Heart left ventricle (tissue), 16 donors: ENCODE data around the gene NEDD4L. TPM values are rescaled to one million over a fixed set of nuclear protein-coding genes. Genes with fewer than 3 reads are reported as not detected.
A peak's percentile ranks its signal among the peaks of the same experiment; 100 is the strongest.

Experiments
- ATAC-seq, 4 donors: fragments of 200-7000 bp; cut with Tn5 transposase; one replicate each; pipeline ENCODE4 v1.9.1; 2020 to 2022; ENCODE audit warnings: moderate library complexity in 4 of 4, mild to moderate bottlenecking in 3 of 4, moderate number of reproducible peaks in 1 of 4
- DNase-seq, 5 donors: peaks; one replicate each; pipeline ENCODE4 v3.0.0-alpha.2; 2020
- H3K27ac ChIP-seq, 12 donors: fragments of 200-600 bp; sonication (generic) in 4 of 12; one replicate each; pipeline versions ENCODE4 v1.5.0 to v1.8.0; 2016 to 2022; ENCODE audit warnings: mild to moderate bottlenecking in 2 of 12
- H3K27me3 ChIP-seq, 9 donors: fragments of 200-600 bp; sonication (generic) in 2 of 9; one replicate each; pipeline versions ENCODE4 v1.5.1 to v1.8.0; 2016 to 2022; ENCODE audit warnings: mild to moderate bottlenecking in 3 of 9
- H3K36me3 ChIP-seq, 9 donors: fragments of 200-600 bp; sonication (generic) in 2 of 9; one replicate each; pipeline versions ENCODE4 v1.5.0 to v1.8.0; 2018 to 2022; ENCODE audit warnings: mild to moderate bottlenecking in 2 of 9
- H3K4me1 ChIP-seq, 12 donors: fragments of 200-600 bp; sonication (generic) in 4 of 12; one replicate each; pipeline versions ENCODE4 v1.5.0 to v1.8.0; 2016 to 2022; ENCODE audit warnings: mild to moderate bottlenecking in 3 of 12
- H3K4me3 ChIP-seq, 12 donors: fragments of 200-600 bp; sonication (generic) in 4 of 12; one replicate each; pipeline versions ENCODE4 v1.5.0 to v1.8.0; 2017 to 2022; ENCODE audit warnings: mild to moderate bottlenecking in 9 of 12, moderate library complexity in 4 of 12
- H3K9me3 ChIP-seq, 12 donors: fragments of 200-600 bp; sonication (generic) in 4 of 12; one replicate each; pipeline versions ENCODE4 v1.5.0 to v1.8.0; 2016 to 2022; ENCODE audit warnings: mild to moderate bottlenecking in 1 of 12
- CTCF ChIP-seq, 12 donors: fragments of 200-600 bp; sonication (generic) in 4 of 12; IDR thresholded peaks; one replicate each; pipeline versions ENCODE4 v1.5.0 to v1.8.0; 2018 to 2022; ENCODE audit warnings: antibody characterized with exemption in 12 of 12, mild to moderate bottlenecking in 5 of 12
- POLR2A ChIP-seq, 2 donors: fragments of 450-650 bp; IDR thresholded peaks; one replicate each; pipeline ENCODE4 v1.6.1; 2017; ENCODE audit warnings: antibody characterized with exemption in 2 of 2, mild to moderate bottlenecking in 2 of 2, moderate library complexity in 2 of 2
- WGBS, 4 donors: extraction: QIAGEN DNeasy Blood & Tissue Kit in 2 of 4; methylation state at CpG; one replicate each; pipeline versions ENCODE4 v1.1.5 to v1.1.7; 2013 to 2018; 5-methylcytosine and 5-hydroxymethylcytosine counted together
- intact Hi-C, 10 donors: fragments of 100-400 bp; cut with DNase I; formaldehyde crosslinking; loops; one replicate each; pipeline versions ENCODE4 v1.11.1 to v1.14.2; 2022
- polyA plus RNA-seq, 2 donors: library from polyadenylated mRNA; stranded (reverse); fragments of 200-250 nt; gene quantifications; one replicate each; pipeline ENCODE4 v1.2.3, GENCODE V29; 2013
- total RNA-seq, 9 donors: library from RNA; depleted of rRNA in 2 of 9; stranded (reverse); fragments of >200 nt in 2 of 9; fragmentation: NEBNext Ultra II Directional in 3 of 9; extraction: Animal tissue kit (Norgen Biotek cat#: 25700) in 3 of 9; gene quantifications; one replicate each; pipeline versions ENCODE4 v1.1.0 to v1.2.4, GENCODE V29; 2016 to 2023
- donor health status: ischemic (EF 13 %, LVEDD 7.1; RV severe dilation, severe dysfunction).
- donor health status: healthy with polysubstance abuse.
- donor health status: DM: no; HTN: yes; CAD: no.
- donor health status: DM: no; HTN: no; CAD: no.
- donor health status: ischemic (EF 25% LVEDD 6.9; RV normal size, moderate dysfunction).
- donor health status: ischemic (EF 25% LVEDD 5.7; RV mildly dilated, moderate dysfunction).
- donor health status: healthy.
- donor health status: DM: yes; HTN: yes; CAD: no.
- donor health status: ischemic (EF 35%, LVEDD 5.7; RV mildly dilated, moderate dysfunction).
- donor health status: nonischemic (EF 11% LVEDD 7.7; RV severe dilation, severe dysfunction).
- donor health status: DM: yes; HTN: yes; CAD: no.
- donor health status: PGD.
- donor health status: ischemic (EF 29% LVEDD 5.4; RV normal size, mild dysfunction).
- donor health status: nonischemic (EF 23%, LVEDD 6.1; RV moderate dilation, normal function).

The NEDD4L gene
- total and polyA plus RNA-seq, 11 donors: 14.7 to 64.1 (median 51.7) TPM

GRCh38 chr18:58335223-58335622 lies 291.2 kb downstream of the NEDD4L start:
- H3K9me3 ChIP-seq: no peaks in the 10 kb centered on the region
- H3K27ac ChIP-seq: no peak overlapping the region
- ATAC-seq (no peak), DNase-seq (no peak)
- 89 to 92% (median 91%) methylated on average over 11 of the region's 11 CpGs for WGBS, 4 donors
- peaks cover 0 to 26% (median 10%) of the 10 kb centered on the region in 12 donors for H3K4me1 ChIP-seq
- H3K27me3 ChIP-seq: no peaks in the 10 kb centered on the region
- no peak for TF ChIP-seq POLR2A (IDR thresholded peaks at IDR 0.05)
- TF ChIP-seq CTCF (IDR thresholded peaks at IDR 0.05): no peak
- no peak overlapping the region for H3K4me3 ChIP-seq
- H3K36me3 ChIP-seq: peaks cover 0 to 58% (median 16%) of the 10 kb centered on the region in 9 donors
- intact Hi-C loops: loop anchor here in 1 of 10 donors (10.0 kb wide), 1 partner anchor 290 kb away; the partner anchor contains the start of gene NEDD4L

DNA sequence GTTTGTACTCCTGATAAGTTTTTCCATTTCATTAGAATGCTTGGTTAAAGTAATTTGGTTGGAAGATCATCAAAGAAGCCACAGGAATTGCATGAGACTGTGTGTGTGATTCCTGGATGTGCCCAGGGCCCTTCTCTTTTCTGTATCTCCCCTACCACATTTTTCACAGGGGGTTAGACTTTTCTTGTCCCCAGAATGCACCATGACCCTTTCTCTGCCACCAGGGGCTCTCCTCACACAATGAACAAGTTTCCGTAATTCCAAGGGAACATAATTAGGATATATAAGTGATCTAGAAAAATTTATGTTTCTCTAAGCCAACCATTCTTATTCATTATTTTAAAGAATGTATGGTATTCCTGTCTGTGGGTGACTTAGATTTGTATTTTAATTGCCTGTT lies 291.8 kb downstream of the NEDD4L start:
- no peak for ATAC-seq
- Histone ChIP-seq H3K27me3 (no peaks in the 10 kb centered on the region), H3K36me3 (peaks cover 0 to 52% (median 13%) of the 10 kb centered on the region in 9 donors), H3K27ac (no peak overlapping the region), H3K4me3 (no peak overlapping the region), H3K9me3 (no peaks in the 10 kb centered on the region), H3K4me1 (peaks cover 0 to 26% (median 10%) of the 10 kb centered on the region in 12 donors)
- no peak for DNase-seq
- no peak for TF ChIP-seq POLR2A (IDR thresholded peaks at IDR 0.05)
- peak in 3 of 12 donors; percentile 8 to 20 (median 14) for TF ChIP-seq CTCF (IDR thresholded peaks at IDR 0.05)
- intact Hi-C loops: loop anchor here in 1 of 10 donors (10.0 kb wide), 1 partner anchor 291 kb away; the partner anchor contains the start of gene NEDD4L
- WGBS, 4 donors: 82 to 92% (median 86%) methylated on average over 1 of the region's 1 CpG

DNA sequence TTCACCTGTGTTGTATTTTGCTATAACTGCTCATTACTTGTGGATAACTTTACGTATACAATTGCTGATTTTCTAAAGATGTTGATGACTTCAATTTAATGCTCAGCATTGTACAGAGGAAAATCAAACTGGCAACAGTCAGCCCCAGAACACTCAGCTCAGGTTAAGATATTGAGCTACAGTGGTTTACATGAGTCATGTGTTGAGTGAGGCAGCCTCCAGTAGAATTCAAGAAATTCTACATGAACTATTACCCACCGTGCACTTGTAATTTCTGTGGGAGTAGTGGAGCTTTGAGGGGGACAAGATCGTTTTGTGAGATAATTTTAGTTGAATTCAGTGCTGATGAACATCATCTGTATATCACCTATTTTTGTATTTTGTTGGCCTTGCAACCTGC lies 292.6 kb downstream of the NEDD4L start:
- ATAC-seq: no peak
- intact Hi-C loops: loop anchor here in 1 of 10 donors (10.0 kb wide), 1 partner anchor 292 kb away; the partner anchor contains the start of gene NEDD4L

More for the DNA sequence above, 292.6 kb downstream of the NEDD4L start:
- Histone ChIP-seq H3K4me1 (peaks cover 0 to 26% (median 10%) of the 10 kb centered on the region in 12 donors), H3K27ac (peak overlapping the region in 4 of 12 donors; percentile 55 to 73 (median 63)), H3K36me3 (peaks cover 0 to 51% (median 6%) of the 10 kb centered on the region in 9 donors), H3K4me3 (no peak overlapping the region), H3K9me3 (no peaks in the 10 kb centered on the region), H3K27me3 (no peaks in the 10 kb centered on the region)
- no peak for DNase-seq
- no peak for TF ChIP-seq POLR2A (IDR thresholded peaks at IDR 0.05)
- TF ChIP-seq CTCF (IDR thresholded peaks at IDR 0.05): no peak
- whole genome bisulfite sequencing, 4 donors: 87 to 91% (median 89%) methylated on average over 3 of the region's 3 CpGs
